Stimulated activated CD4-positive, alpha-beta T cell treated with anti-CD3 and anti-CD28 coated beads, Interleukin-15, amount 100 ng/mL, for 48 hours (primary cell): Measurements from ENCODE around the gene RAD51B.

ENCODE experiments used
- DNase-seq, 2 donors: peaks; one replicate each; pipeline ENCODE4 v3.0.0-alpha.2; 2020; ENCODE audit warnings: low read depth in 2 of 2

RAD51B gene

GRCh38 chr14:68463299-68463698, 643.7 kb downstream of the RAD51B start:
- no peak for DNase-seq

DNA sequence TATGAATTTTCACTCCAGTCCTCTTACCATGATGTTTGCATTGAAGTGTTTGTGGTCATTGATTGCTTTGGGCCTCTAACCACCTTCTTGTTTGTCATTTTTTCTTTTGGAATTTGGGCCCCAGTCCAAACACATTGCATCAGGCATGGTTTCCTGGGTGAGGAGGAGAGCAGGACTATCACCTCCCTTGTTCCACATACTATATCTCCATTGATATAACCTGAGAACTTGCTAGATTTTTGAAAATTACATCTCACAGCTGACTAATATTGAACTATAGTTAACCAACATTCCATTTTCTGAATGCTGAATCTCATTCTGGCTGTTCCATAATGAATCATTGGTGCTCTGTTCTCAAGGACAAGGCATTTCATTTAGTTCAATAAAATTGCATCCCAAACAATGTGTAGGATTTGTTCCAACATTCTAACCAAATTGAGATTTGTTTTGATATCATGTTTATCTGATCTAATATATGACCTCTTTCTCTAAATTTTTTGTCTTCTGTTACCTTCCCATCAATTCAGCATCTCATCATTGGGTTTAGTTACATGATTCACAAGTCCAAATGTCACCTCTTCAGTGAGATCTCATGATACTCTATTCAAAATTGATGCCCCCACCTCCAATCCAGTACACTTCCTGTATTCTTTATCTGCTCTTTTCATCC, 644.3 kb downstream of the RAD51B start:
- DNase-seq, result no peak

DNA sequence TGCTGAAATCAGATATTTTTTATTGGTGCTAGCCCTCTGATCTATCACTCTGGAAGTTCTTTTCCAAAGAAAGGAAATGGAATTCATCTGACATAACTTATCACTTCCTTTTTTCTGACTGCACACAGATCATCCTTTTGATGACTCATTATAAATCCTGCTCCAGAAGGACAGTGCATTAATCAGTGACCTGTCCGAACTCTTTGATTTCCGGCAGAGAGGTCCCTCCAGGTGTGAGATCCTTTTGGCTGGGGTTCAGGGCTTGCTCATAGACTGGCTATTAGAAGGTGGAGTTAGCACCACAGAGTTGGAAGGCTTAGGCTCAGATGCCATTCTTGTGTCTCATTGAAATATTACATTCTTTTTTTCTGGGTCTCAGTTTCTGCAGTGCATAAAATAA, 645.1 kb downstream of the RAD51B start:
- DNase-seq, result no peak

- DNase-seq, result no peak
These were observed 647.0 kb downstream of the RAD51B start for GRCh38 chr14:68466491-68466977.

GRCh38 chr14:68467425-68467824, 647.8 kb downstream of the RAD51B start:
- no peak for DNase-seq

- DNase-seq, result peak in 1 of 2 donors; percentile 23
These were observed 649.0 kb downstream of the RAD51B start for GRCh38 chr14:68468437-68469207.

- no peak for DNase-seq
These were observed 649.7 kb downstream of the RAD51B start for GRCh38 chr14:68469208-68469713.

DNA sequence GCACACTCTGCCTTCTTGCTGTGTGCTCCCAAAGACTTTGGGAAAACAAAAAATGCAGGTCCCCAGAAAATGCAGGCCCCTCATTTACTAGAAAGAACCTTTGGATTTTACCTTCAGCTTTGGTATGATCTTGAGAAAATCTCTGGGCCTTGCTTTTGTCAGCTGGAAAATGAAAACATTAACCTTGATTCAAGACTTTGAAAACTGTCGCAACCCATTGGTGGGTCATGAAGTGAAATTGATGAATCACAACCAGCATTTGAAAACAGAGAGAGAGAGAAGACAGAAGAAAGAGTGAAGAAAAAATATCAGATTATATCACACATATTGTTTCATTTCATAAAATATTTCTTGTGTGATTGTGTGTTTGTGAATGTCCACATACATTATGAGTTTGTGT, 650.8 kb downstream of the RAD51B start:
- DNase-seq, result no peak

GRCh38 chr14:68471029-68471963, 651.7 kb downstream of the RAD51B start:
- no peak for DNase-seq

GRCh38 chr14:68471964-68472508, 652.5 kb downstream of the RAD51B start:
- no peak for DNase-seq

DNA sequence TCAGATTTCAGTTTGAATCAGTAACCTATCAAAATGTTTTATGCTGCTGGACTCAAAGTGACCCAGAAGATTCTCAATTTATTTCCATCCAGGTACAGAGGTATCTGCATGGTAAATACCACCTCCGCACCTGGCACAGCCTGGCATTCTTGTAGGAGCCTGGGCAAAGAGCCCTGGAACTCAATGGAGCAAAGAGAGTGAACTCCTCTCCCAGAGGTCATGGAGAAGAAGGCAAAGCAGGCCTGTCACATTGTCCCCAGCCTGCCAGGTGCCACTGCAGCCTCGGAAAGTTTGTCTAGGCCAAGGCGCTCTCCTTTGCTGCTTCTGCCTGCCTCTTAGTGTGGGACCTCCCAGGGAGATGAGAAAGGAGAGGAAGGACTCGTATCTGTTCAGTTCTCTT, 653.5 kb downstream of the RAD51B start:
- DNase-seq, result no peak

GRCh38 chr14:68473794-68474193, 654.2 kb downstream of the RAD51B start:
- no peak for DNase-seq

DNA sequence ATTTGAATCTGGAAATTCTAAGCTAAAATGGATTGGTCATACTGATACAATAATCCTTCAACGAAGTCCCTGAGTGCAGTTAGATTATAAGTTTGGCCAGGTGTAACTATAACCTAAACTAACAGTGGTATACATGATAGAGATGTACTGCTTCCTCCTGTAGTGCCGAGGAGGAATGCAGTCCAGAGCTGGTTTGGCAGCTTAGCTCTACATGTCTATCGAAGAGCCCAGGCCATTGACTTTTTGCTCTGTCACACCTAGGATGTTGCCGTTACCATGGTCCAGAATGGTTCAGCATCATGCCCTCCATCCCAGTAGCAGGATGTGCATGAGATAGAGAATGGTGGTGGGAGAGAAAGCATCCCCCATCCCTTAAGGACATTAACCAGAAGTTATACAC, 655.2 kb downstream of the RAD51B start:
- no peak for DNase-seq

DNA sequence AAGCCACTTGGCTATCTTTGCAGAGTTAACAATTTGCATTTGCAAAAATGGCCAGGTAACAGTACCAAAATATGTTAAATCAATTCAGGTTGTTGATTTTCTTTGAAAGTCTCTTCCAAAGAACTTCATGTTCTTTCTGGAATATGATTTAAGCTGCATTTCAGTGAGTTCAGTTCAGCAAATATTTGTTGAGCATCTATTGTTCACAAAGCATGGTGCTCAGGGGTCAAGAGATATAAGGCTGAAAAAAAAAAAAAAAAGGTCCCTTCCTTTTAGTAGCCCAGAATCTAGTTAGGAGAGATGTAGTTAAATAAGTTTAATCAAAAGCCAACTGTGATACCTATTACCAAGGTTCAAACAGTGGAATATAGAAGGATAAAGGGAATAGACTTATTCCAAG, 656.2 kb downstream of the RAD51B start:
- no peak for DNase-seq

GRCh38 chr14:68476212-68477109, 656.9 kb downstream of the RAD51B start:
- no peak for DNase-seq

- no peak for DNase-seq
These were observed 657.5 kb downstream of the RAD51B start for GRCh38 chr14:68477110-68477455.

- DNase-seq, result no peak
These were observed 658.0 kb downstream of the RAD51B start for GRCh38 chr14:68477461-68478085.

DNA sequence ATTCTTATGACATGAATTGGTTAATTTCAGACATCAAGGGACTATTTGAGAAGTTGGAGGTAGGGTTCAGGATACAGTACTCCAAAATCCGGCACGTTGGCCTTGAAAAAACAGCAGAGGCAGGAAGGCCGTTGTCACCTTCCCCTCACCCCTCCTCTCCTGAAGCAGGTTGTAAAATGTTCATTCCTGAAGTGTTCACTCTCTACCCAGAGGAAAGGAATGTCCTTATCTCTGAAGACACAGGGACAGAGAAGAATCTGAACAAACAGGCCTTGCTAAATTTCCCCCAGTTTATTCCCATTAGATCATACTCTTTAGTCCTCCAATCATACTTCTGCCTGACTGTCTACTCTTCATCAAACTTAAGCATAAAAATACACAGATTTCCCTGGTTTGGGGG, 659.7 kb downstream of the RAD51B start:
- no peak for DNase-seq

GRCh38 chr14:68482018-68482417, 662.4 kb downstream of the RAD51B start:
- DNase-seq, result no peak

DNA sequence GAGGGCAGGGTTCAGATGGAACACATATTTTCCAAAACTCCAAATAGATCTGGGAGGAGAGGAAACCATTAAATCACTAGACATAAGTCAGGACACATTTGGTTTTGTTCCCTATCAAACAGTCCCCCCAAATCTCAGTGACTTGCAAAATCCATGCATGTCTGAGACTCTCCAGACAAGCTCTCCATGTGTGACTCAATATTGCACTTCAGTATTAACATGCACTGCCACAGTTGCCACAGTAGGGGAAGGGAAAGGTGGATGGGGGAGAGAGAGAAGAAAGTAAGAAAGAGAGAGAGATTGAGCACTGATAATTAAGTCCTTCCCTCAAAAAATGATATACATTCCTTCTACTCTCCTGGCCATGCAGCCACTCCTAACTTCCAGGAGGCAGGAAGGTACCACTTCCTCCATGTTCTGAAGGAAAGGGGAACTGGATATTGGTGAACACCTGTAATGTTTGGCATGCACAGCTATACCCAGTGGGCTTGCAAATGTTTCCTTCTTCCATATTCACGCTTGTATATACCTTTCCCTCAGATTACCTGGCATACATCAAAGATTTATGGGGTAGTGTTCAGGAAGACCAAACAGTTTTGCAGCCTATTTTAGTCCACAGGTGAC, 663.3 kb downstream of the RAD51B start:
- no peak for DNase-seq
